HG03039 (cell line): ENCODE data around the gene FGF12.

Experiments
- ATAC-seq: cut with Tn5 transposase; IDR thresholded peaks from one replicate; pipeline ENCODE4 v1.9.1; 2021; ENCODE audit warnings: mild to moderate bottlenecking, moderate library complexity; ENCODE audit not compliant: unreplicated experiment

Gene FGF12

DNA sequence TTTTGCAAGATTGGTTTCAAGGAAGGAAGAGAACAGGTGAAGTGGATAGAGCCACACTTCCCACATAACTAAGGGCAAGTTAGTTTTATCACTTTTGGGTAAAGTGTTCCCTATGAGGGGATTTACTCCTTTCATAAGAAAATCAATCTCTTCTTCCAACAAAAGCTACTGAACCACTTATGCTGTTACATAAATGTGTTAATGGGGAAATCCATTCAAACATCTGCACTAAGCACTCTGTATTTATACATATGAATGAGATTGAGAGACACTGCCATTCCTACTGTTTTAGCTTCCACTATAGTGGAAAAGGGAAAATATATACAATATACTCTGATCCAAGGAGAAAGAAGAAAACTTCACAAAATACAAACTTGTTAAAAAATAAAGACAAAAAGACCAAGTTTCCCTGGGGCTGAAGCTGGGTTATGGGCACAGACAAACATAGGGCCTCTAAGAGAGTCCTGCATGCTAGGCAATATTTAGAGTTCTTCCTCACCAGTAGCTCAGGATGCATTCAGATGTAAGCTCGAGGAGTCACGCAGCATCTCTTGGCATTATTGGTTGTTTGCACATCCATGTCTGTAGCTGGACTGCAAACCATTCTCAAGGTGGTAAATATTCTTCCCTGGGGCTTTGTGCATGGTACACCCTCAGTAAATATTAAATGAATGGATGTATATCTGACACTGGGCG is 454.2 kb downstream of the FGF12 start:
- no peak for ATAC-seq

DNA sequence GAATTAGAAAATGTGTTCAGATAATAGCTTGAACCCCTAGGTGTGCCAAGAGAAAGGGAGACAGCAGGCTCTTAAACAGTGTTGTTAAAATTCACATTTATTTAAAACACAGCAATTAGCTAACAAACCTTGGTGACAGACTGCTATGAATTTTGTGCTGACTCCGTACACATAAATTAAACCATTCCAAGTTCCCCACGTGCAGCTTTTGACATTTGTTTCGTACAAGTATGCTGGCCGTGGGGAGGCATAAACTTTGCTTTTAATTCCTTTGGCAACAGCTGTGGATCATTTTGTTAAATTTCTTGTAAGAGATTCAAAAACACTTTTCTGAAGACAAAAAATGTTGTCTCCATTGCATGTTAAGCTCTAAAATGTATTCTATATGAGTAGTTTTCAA is 465.3 kb downstream of the FGF12 start:
- no peak for ATAC-seq

DNA sequence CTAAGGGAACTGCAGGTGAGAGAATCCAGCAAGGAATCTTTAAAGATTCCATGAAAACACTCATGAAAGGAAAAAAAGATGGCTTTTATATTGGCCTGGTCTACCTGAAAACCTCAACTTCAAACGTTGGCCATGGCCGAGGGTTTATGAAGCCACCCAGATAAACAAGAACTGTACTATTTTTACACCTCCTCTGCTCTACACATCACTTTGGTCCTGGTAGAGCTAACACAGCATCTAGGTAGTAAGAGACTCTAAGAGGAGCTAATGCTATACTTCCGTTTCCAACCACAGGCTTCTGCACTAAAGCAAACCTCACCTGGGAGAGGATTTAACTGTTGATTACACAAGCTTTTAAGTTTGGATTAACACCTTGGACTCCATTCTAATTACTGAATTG is 466.2 kb downstream of the FGF12 start:
- ATAC-seq = no peak

- ATAC-seq = no peak
Measured at GRCh38 chr3:192260116-192261010, 467.0 kb downstream of the FGF12 start.

- ATAC-seq = no peak
Measured at GRCh38 chr3:192259661-192260060, 467.7 kb downstream of the FGF12 start.

DNA sequence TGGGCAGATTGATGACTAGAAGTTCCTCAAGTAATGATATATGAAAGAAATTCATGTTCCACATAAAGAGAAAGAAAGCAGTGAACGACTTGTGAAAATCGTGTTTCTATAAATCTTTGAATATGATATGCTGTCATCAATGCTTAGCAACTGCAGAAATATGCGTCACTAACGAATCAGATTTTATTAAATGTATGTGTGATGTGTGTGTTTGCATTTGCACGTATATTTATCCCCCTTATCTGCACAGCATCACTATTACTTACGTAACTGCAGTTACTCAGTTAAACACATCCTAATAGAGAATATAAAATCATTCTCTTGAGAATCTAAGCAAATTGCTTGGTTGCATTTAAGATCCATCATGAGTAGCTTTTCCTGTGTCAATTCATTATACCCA is 468.6 kb downstream of the FGF12 start:
- no peak for ATAC-seq

- ATAC-seq = no peak
Measured at GRCh38 chr3:192255839-192256238, 471.5 kb downstream of the FGF12 start.

GRCh38 chr3:192253138-192253887 is 474.0 kb downstream of the FGF12 start:
- no peak for ATAC-seq

DNA sequence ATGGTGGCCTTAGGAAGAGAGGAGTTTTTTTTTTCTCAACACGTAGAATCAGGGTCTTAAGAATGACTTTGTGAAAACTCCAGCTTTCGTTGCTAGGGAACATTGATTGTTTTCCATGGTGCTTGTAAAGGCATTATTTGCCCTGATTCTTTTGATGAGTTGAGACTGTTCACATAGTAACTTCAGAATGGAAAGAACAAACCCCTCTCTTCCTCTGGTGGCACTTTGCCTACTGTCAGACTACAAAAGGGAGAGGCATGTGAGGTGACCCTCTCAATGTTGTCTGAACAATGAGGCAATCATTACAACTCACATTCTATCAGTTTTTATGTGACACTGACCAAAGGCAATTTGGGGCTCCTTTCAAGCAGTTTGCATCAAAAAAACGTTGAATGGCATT is 477.8 kb downstream of the FGF12 start:
- no peak for ATAC-seq

GRCh38 chr3:192246847-192247559 is 480.3 kb downstream of the FGF12 start:
- no peak for ATAC-seq

DNA sequence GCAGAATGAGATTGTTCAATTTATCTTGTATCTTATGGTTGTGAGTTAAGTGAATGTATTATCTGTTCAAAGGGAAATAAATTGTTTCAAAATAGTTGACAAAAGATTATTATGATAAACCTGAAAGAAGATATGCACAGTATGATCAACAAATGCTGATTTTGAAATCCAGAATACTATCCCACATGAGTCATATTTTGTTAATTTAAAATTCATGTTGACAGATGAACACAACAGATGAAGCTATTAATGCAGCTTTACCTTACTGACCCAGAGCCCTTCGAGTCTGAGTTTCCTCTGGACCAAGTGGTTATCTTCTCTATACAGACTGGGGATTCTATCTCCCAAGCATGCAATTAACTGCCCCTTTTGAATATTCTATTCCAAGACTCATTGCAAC is 482.8 kb downstream of the FGF12 start:
- no peak for ATAC-seq

GRCh38 chr3:192239956-192240355 is 487.4 kb downstream of the FGF12 start:
- ATAC-seq = no peak

DNA sequence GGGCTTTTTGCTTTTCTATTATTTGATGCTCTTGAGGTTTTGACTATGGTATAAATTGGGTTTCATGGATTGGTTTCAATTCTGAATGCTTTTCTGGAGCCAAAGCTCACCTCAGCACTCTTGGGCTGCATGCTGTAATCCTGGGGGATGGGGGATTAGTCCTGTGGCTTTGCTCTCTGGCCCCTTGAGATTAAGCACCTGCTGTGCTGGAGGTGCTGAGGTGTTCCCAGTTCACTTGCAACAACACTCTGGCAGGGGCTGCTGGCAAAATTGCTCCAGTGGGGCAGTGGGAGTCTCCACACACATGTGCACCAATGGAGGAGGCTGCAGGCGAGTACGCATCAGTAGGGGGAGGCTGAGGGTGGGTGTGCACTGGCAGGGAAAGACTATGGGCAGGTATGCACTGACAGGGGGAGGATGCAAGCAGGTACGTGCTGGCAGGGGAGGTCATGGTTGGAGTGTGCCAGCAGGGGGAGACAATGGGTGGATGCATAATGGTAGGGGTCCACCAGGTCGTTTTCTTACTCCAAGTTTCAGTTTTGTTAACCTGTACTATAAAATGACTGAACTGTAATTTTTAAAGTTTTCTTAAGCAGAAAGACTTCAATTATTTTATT is 489.2 kb downstream of the FGF12 start:
- ATAC-seq = no peak

GRCh38 chr3:192229866-192230265 is 497.5 kb downstream of the FGF12 start:
- ATAC-seq = no peak

DNA sequence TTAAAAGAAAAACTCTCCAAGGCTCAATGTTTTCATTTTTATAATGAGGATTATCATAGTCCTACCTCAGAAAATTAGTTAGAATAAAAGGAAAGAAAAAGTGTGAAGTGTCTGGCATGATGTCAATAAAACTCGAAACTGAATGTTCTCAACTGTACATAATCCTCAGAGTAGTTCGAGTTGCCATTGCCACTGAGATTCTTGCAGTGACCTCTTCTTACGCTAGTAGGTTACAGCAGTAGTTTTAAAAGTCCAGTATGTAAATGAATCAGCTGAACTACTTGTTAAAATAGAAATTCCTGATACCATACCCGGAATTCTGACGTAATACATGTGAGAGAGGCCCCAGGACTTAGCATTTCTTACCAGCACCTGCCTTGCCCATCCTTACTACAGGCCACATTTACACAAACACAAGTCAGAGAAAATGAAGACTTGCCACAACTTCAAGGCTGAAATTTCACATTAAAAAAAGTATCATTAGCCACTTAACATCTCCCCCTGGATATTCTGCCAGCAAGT is 502.6 kb downstream of the FGF12 start:
- ATAC-seq = no peak

- ATAC-seq = no peak
Measured at GRCh38 chr3:192223815-192224214, 503.5 kb downstream of the FGF12 start.

DNA sequence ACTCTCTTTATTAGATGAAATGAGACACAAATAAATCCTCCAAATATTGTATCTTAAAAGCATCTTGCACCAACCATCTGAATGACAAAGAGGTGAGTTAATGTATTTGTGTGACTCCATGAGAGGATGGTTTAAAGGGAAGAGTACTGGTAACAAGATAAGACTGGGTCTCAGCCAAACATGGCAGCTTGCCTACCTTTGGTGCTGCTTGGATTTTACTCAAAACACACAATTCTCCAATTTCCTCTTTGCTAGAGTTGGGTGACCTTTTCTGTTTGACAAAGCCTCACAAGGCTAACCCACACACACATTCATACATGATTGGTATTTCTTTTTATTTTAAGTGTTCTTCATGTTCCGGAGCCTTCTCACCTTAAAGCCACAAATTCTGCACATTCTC is 506.4 kb downstream of the FGF12 start:
- no peak for ATAC-seq

- ATAC-seq = no peak
Measured at GRCh38 chr3:192219926-192220325, 507.4 kb downstream of the FGF12 start.

GRCh38 chr3:192216067-192216466 is 511.3 kb downstream of the FGF12 start:
- ATAC-seq = no peak

DNA sequence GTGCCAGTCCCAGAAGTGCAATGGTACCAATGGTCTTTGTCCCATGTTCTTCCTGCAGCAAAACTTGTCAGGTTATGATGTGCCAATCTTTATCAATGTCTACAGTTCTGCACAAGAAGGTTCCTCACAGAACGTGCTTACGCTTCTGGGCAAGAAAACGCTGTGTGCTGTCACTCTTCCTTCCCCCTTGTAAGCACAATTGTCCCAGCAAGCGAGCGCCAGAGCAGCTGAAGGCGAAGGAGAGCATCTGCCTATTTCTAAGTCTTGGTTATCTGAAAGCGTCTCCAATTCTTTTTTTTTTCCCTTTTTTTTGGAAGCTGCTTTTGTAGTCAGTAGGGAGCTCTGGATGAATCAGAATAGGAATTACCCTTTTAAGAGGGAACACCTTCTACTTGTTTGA is 514.4 kb downstream of the FGF12 start:
- ATAC-seq = no peak
